ENCODE measurements around the gene SPTB. TPM values are rescaled to one million over a fixed set of nuclear protein-coding genes. Genes with fewer than 3 reads are reported as not detected.

The SPTB gene
- total and polyA plus RNA-seq, 2 experiments from 2014 or later, result 1.1 to 1.7 TPM

- Histone ChIP-seq H3K9me2 (replicated peaks; ENCODE audit: insufficient read depth) (no peaks in the 10 kb centered on the region), H3K27me3 (no peaks in the 10 kb centered on the region), H3K4me1 (ENCODE audit: insufficient read depth) (peaks cover 83% of the 10 kb centered on the region), H3K4me2 (no peak overlapping the region), H3K9me3 (ENCODE audit: low read depth) (no peaks in the 10 kb centered on the region), H3K36me3 (replicated peaks; ENCODE audit: insufficient read depth, low read depth) (no peaks in the 10 kb centered on the region), H4K20me1 (ENCODE audit: insufficient read depth, poor library complexity, severe bottlenecking) (no peaks in the 10 kb centered on the region), H2AFZ (no peak overlapping the region), H3K79me2 (no peaks in the 10 kb centered on the region), H3K4me3 (no peak overlapping the region), H3K27ac (peak overlapping the region; percentile 95)
- WGBS (ENCODE audit: low lambda C conversion rate, missing lambda C conversion rate), result 63% methylated on average over 8 of the region's 8 CpGs
- TF ChIP-seq EZH2phosphoT487 (IDR thresholded peaks at IDR 0.05; ENCODE audit: low read depth, severe bottlenecking, unreplicated experiment), result no peak
- TF ChIP-seq, protein P1, sequence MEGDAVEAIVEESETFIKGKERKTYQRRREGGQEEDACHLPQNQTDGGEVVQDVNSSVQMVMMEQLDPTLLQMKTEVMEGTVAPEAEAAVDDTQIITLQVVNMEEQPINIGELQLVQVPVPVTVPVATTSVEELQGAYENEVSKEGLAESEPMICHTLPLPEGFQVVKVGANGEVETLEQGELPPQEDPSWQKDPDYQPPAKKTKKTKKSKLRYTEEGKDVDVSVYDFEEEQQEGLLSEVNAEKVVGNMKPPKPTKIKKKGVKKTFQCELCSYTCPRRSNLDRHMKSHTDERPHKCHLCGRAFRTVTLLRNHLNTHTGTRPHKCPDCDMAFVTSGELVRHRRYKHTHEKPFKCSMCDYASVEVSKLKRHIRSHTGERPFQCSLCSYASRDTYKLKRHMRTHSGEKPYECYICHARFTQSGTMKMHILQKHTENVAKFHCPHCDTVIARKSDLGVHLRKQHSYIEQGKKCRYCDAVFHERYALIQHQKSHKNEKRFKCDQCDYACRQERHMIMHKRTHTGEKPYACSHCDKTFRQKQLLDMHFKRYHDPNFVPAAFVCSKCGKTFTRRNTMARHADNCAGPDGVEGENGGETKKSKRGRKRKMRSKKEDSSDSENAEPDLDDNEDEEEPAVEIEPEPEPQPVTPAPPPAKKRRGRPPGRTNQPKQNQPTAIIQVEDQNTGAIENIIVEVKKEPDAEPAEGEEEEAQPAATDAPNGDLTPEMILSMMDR (IDR thresholded peaks at IDR 0.05; ENCODE audit: poor library complexity), result peak; percentile 57
- DNase-seq (ENCODE audit: low spot score), result peak; percentile 68
Measured at GRCh38 chr14:64760146-64760755, 119.5 kb downstream of the SPTB start.

DNA sequence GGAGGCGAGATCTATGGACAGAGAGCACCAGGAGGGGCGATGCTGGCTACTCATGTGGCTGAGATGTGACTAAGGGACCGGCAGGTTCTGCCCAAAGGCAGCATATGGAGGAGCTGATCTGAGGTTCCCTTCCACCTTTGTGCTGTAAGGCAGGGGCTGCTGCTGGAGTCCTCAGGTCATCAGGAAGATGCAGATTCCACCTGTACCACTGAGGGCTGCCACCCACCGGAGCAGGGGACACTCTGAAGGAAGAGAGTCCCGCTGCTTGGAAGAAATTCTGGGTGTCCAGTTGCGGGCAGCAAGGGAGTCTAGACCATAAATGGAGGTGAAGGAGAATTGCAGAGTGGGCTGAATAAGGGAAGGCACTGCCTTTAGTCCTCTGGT, 120.2 kb downstream of the SPTB start:
- H2AFZ ChIP-seq, result no peak overlapping the region
- H3K4me2 ChIP-seq, result no peak overlapping the region
- H3K4me3 ChIP-seq, result no peak overlapping the region
- H3K36me3 ChIP-seq (replicated peaks; ENCODE audit: insufficient read depth, low read depth), result no peaks in the 10 kb centered on the region
- H3K9me2 ChIP-seq (replicated peaks; ENCODE audit: insufficient read depth), result no peaks in the 10 kb centered on the region
- no peaks in the 10 kb centered on the region for H4K20me1 ChIP-seq (ENCODE audit: insufficient read depth, poor library complexity, severe bottlenecking)
- H3K27ac ChIP-seq, result peak overlapping the region; percentile 95
- 97% methylated on average over 6 of the region's 6 CpGs for WGBS (ENCODE audit: low lambda C conversion rate, missing lambda C conversion rate)
- TF ChIP-seq EZH2phosphoT487 (IDR thresholded peaks at IDR 0.05; ENCODE audit: low read depth, severe bottlenecking, unreplicated experiment) (no peak), EZH2 (IDR thresholded peaks at IDR 0.05; ENCODE audit: borderline replicate concordance) (no peak)
- TF ChIP-seq, protein P1 (IDR thresholded peaks at IDR 0.05; ENCODE audit: poor library complexity), result no peak
- no peaks in the 10 kb centered on the region for H3K79me2 ChIP-seq
- no peak for DNase-seq (ENCODE audit: low spot score)
- H3K4me1 ChIP-seq (ENCODE audit: insufficient read depth), result peaks cover 83% of the 10 kb centered on the region
- no peaks in the 10 kb centered on the region for H3K9me3 ChIP-seq (ENCODE audit: low read depth)
- H3K27me3 ChIP-seq, result no peaks in the 10 kb centered on the region

DNA sequence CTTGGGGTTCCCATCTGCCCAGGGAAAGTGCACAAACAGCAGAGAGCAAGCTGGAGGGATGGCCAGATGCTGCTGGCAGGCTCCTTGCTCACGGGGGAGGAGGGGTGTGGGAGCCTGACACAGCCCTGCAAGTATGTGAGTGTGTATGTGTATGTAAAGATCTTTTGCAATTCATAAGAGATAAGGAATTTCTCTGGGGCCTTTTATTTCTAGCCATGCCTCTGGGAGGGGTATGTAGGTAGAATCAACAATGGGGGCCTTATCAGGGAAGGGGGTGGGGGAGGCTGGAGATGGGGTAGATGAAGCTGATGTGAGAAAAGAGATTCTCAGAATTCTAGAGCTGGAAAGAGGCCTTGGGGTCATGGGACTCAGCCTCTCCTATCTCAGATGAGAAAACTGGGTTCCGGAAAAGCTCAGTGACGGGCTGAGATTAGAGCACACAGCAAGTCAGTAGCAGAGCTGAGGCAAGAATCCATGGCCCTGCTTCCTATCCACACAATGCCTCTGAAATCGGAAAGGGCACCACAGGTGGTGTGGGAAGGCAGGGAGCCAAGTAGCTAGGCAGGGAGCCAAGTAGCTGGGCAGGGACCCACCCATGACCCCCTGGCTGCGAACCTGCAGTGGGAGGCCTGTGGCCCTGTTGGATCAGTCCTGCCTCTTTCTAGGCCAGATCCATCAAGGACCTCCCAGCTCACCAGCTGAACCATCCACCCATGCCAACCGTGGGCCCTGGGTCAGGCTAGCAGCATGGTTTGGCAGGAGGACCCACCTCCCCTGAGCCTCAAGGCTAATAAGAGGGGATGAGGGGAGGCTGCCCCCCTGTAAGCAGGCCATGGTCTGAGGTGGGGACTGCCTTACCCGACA, 120.8 kb downstream of the SPTB start:
- H3K9me3 ChIP-seq (ENCODE audit: low read depth), result no peaks in the 10 kb centered on the region
- H3K4me3 ChIP-seq, result no peak overlapping the region
- no peaks in the 10 kb centered on the region for H3K27me3 ChIP-seq
- no peaks in the 10 kb centered on the region for H3K36me3 ChIP-seq (replicated peaks; ENCODE audit: insufficient read depth, low read depth)
- H3K79me2 ChIP-seq, result no peaks in the 10 kb centered on the region
- no peak overlapping the region for H2AFZ ChIP-seq
- DNase-seq (ENCODE audit: low spot score), result peak; percentile 89
- no peaks in the 10 kb centered on the region for H3K9me2 ChIP-seq (replicated peaks; ENCODE audit: insufficient read depth)
- no peak for TF ChIP-seq EZH2phosphoT487 (IDR thresholded peaks at IDR 0.05; ENCODE audit: low read depth, severe bottlenecking, unreplicated experiment)
- no peak for TF ChIP-seq EZH2 (IDR thresholded peaks at IDR 0.05; ENCODE audit: borderline replicate concordance)
- TF ChIP-seq, protein P1 (IDR thresholded peaks at IDR 0.05; ENCODE audit: poor library complexity), result no peak
- H3K4me2 ChIP-seq, result peak overlapping the region; percentile 45
- H3K27ac ChIP-seq, result peak overlapping the region; percentile 95
- WGBS (ENCODE audit: low lambda C conversion rate, missing lambda C conversion rate), result 39% methylated on average over 7 of the region's 7 CpGs
- no peaks in the 10 kb centered on the region for H4K20me1 ChIP-seq (ENCODE audit: insufficient read depth, poor library complexity, severe bottlenecking)
- peaks cover 77% of the 10 kb centered on the region for H3K4me1 ChIP-seq (ENCODE audit: insufficient read depth)

All from hepatocyte (in vitro differentiated cells).